HG02759 (cell line): Measurements from ENCODE around the gene SPG21.

ENCODE experiments used
- ATAC-seq: cut with Tn5 transposase; IDR thresholded peaks from one replicate; pipeline ENCODE4 v1.9.1; 2021; ENCODE audit warnings: mild to moderate bottlenecking, moderate library complexity; ENCODE audit not compliant: unreplicated experiment

SPG21 gene

GRCh38 chr15:64993290-64993689 lies 3.6 kb upstream of the SPG21 start:
- ATAC-seq = no peak

GRCh38 chr15:64991536-64992135 lies 1.9 kb upstream of the SPG21 start:
- ATAC-seq = no peak

- no peak for ATAC-seq
Observed at GRCh38 chr15:64990168-64990470, 405 bp upstream of the SPG21 start.

GRCh38 chr15:64987136-64987535 lies 2.6 kb downstream of the SPG21 start:
- ATAC-seq = no peak

- ATAC-seq = no peak
Observed at GRCh38 chr15:64985366-64986033, 4.2 kb downstream of the SPG21 start.

GRCh38 chr15:64982472-64982871 lies 7.2 kb downstream of the SPG21 start:
- ATAC-seq = no peak

GRCh38 chr15:64981812-64982431 lies 7.8 kb downstream of the SPG21 start:
- ATAC-seq = no peak

GRCh38 chr15:64979252-64979710 lies 10.4 kb downstream of the SPG21 start:
- no peak for ATAC-seq

GRCh38 chr15:64975390-64975789 lies 14.3 kb downstream of the SPG21 start:
- ATAC-seq = no peak

GRCh38 chr15:64970698-64971097 lies 19.0 kb downstream of the SPG21 start:
- ATAC-seq = no peak

GRCh38 chr15:64969401-64969800 lies 20.3 kb downstream of the SPG21 start:
- ATAC-seq = no peak

- no peak for ATAC-seq
Observed at GRCh38 chr15:64961013-64961412, 28.7 kb downstream of the SPG21 start.

- no peak for ATAC-seq
Observed at GRCh38 chr15:64960153-64960552, 29.6 kb downstream of the SPG21 start.

- no peak for ATAC-seq
Observed at GRCh38 chr15:64959128-64959527, 30.6 kb downstream of the SPG21 start.

GRCh38 chr15:64954395-64954794 lies 35.3 kb downstream of the SPG21 start:
- ATAC-seq = no peak

GRCh38 chr15:64951777-64952418 lies 37.8 kb downstream of the SPG21 start:
- no peak for ATAC-seq

- no peak for ATAC-seq
Observed at GRCh38 chr15:64950888-64951287, 38.8 kb downstream of the SPG21 start.

GRCh38 chr15:64949383-64950186 lies 40.1 kb downstream of the SPG21 start:
- no peak for ATAC-seq

- ATAC-seq = no peak
Observed at GRCh38 chr15:64948916-64949315, 40.8 kb downstream of the SPG21 start.

- ATAC-seq = no peak
Observed at GRCh38 chr15:64947211-64947610, 42.5 kb downstream of the SPG21 start.

- ATAC-seq = no peak
Observed at GRCh38 chr15:64944961-64945360, 44.8 kb downstream of the SPG21 start.
